Activated T-cell treated with anti-CD3 and anti-CD28 coated beads, Interleukin-2, amount 50 U/mL, for 48 hours (primary cell): ENCODE data around the gene CRY2.
"Not testable (repeated sequence)": the region's sequence is repeated elsewhere in the genome, so short reads cannot be mapped to it uniquely, and the experiment has no call there.

Source experiments
- DNase-seq, 2 experiments: peaks; one replicate each; pipeline ENCODE4 v3.0.0-alpha.2; 2020

CRY2 gene

DNA sequence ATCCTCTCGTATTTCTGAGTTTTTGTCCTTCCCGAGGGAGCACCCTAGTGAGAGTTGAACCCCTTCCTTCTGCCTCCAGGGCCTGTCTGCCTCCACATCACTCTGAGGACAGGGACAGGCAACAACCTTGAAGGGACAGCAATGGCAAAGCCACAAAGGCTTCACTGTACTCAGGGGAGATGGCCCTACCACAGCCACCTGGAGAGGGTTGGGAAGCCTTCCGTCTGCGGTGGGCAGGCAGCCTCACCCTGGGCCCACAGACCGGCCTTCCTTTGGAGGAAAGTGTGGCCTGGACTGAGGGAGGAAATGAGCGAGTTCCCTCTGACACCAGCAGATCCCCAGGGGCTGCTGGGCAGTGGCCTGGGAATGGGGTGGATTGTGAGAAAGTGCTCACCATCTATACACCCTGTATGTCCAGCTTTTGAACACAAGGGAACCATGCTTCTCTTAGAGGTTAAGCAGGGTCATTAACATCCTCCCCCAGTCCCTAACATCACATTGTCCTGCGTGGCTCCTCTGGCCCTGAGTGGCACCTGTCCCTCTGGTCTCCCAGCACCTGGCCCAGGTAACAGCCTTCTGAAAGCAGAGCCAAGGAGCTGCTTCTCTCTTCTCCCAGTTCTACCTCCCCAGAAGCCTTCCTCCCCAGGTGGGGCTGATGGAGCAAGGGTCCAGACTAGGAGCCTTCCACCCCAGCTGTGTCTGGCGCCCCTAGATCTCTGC lies 35.5 kb upstream of the CRY2 start:
- no peak for DNase-seq

DNA sequence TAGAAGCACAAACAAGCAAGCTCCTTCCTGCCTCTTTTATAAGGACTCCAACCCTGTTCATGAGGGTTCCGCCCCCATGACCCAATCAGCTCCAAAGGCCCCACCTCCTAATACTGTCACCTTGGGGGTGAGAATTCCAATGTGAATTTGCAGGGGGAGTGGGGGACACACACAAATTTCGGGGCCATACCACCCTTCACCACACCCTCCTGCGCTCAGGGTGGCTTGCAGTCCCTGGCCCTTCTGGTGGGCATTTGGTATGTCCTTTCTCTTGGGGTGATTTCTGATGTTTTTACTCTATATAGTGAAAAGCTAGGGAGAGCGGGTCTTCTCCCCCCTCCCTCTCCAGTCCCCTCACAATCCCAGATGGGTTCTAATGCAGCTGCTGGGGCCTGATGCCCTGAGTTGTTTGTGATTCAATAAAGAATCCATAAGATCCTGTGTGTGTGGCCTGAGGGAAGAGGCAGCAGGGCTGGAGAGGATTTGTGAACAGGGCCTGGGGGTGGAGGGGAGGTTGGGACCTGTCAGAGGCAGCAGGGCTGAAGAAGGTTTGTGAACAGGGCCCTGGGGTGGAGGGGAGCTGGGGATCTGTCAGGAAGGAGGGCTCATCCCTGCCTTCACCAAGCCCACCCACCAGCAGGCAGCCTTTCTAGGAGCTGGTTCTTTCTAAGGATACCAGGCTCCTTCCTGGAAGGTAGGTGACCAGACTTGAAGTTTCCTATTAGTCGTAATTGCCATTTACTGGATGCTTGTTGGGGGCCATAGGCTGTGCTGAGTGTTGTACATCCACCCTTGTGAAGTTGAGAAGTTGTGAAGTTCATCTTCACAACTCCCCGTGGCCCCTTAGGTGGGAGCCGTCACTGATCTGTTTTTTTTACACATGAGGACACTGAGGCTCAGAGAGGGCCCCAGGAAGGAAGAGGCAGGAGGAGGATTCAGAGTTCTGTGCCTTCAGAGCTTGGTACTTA lies 34.4 kb upstream of the CRY2 start:
- no peak for DNase-seq

DNA sequence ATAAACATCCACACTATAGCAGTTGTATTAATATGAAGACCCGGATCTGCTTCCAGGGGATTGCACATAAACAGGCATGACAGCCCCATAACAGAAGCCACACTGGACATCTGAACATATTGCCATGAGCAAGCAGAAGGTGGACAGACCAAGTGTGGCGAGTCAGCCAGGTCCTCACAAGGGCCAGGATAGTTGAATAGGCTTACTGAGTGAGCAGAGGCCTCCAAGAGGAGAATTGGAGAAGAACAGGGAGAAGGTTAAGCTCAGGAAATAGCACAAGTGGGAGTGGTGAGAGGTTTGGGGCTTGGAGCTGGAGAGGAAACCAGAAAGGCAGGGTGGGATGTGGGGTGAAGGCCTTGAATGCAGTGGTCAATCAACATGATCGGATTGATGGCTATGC lies 31.5 kb upstream of the CRY2 start:
- no peak for DNase-seq

DNA sequence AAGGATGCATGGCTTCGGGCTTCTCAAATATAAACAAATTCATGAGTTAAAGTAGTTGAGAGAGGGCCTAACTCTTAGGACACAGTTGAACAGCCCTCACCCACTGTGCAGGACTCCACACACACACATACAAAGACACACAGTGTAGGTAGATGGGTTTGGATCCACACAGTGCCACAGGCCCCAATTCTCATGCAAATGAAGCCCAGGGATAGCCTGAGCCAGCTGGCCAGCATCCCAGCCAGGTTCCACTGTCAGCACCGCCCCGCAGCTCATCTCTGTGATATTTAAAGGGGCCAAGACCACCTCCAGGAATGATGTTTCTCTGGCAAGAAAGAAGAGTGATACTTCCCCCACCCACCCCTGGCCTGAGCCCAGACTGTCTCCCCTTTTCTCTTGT lies 30.7 kb upstream of the CRY2 start:
- no peak for DNase-seq

DNA sequence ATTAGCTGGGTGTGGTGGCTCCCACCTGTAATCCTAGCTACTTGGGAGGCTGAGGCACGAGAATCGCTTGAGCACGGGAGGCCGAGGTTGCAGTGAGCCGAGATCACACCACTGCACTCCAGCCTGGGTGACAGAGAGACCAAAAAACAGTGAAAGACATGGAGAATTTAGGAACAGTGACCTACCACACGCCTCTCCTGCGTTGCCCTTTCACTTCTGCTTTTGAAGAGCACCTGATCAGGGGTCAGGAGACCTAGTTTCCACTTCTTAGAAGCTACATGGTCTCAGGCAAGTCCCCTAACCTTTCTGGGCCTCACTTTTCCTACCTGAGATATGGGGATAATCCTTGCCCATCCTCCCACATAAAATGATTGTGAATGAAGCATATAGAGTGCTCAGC lies 30.1 kb upstream of the CRY2 start:
- no peak for DNase-seq

DNA sequence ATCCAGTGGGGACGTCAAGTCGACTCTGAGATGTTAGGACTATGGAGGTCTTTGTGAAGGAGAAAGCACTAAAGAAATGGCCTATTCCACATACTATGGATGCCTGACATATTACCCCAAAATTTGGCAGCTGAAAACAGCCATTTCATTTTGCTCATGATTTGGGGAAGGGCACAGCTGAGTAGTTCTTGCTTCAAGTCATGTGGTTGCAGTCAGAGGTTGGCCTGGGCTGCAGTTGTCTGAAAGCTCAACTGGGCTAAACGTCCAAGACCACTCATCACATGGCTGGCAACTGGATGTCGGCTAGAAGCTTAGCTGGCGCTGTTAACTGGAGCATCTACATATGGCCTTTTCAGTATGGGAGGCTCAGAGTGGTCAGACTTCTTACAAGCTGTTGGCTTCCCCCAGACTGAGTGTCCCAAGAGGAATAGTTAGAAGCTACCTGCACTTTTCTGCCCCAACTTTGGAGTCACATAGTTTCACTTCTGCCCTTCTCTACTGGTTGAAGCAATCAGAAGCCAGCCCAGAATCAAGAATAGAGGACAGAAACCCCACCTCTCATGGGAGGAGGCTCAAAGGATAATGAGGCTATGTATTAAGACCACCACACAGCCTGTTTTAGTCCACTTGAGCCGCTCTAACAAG lies 28.2 kb upstream of the CRY2 start:
- DNase-seq, result no peak

DNA sequence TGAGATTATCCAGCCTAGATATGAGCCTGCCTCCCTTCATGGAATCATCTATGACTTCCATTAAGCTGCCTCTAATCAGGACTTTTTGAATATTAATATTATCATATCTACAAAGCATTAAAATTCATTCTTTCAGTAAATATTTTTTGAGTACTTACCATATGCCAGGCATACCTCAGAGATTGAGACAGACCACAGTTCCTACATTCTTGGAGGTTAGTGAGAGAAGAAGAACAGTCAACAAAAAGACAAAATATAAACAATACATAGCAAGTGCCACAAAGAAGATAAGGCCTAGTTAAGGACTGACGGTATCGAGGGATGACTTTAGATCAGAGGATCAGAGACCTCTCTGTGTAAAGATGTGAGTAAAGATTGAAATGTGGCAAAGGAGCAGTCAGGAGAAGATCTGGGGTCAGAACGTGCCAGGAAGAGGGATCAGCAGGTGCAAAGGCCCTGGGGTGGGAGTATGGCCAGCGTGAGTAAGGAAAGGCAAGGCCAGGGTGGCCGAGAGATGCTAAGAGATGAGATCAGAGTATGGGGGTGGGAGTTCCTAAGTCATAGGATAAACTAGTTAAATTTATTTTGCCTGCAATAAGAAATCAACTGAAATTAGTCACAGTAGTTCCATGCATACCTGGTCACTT lies 26.9 kb upstream of the CRY2 start:
- DNase-seq, result no peak

DNA sequence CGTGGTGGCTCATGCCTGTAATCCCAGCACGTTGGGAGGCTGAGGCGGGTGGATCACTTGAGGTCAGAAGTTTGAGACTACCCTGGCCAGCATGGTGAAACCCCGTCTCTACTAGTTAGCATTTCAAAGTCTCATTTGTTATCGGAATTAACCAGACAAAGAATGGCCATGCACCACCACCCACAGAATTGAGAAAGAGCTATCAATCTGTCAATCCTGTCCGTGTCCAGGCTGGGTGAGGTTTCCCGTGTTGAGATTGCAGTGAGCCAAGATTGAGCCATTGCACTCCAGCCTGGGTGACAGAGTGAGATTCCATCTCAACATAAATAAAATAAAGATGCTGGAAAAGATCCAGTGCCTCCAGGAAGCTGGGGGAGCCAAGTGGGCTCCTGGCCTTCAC lies 20.8 kb upstream of the CRY2 start:
- DNase-seq, result not testable (repeated sequence)

DNA sequence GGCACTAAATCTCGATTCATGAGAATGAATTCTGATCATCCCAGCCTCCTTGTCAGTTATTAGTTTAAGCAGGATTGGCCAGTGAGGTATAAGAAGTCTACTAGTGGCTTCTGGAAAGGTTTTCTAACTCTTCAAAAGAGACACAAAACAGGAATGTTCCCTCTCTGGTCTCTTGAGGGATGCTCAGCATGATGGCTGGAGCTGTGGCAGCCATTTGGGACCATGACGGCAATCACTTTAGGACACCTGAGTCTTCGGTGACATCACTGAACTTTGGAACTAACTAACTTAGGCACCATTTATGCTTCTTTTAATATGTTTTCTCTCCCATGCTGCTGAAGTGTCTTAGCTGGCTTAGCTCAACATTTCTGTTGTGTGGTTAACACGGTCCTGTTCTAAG lies 20.2 kb upstream of the CRY2 start:
- DNase-seq, result no peak

DNA sequence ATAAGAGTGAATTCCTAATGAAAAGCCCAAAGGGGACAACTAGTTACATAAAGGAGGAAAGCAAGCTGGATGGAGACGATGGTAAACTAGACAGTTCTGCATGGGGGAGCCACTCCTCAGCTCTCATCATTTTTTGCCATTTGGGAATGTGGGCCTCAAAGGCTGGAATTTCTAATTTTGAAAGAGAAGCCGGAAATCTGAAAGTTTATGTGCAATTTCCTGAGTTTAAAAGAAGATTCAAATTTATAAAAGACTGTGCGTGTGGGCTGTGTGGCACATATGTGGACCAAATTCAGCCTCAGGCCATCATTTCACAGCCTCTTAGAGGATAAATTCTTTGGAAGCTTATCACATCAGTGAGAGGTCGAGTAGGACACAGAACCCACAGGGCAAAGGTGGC lies 18.3 kb upstream of the CRY2 start:
- DNase-seq, result no peak

DNA sequence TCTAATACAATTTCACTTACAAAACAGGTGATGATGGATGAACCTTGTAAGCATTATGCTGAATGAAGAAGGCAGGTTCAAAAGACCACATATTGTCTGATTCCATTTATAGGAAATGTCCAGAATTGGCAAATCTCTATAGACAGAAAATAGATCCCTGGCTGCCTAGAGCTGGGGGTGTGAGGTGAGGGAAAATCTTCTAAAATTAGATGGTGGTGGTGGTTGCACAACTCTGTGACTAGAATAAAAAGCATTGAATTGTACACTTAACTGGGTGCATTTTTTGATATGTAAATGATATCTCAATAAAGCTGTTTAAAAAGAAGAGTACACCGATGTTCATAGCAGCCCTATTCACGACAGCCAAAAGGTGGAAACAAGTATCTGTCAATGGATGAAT lies 16.7 kb upstream of the CRY2 start:
- DNase-seq, result no peak

DNA sequence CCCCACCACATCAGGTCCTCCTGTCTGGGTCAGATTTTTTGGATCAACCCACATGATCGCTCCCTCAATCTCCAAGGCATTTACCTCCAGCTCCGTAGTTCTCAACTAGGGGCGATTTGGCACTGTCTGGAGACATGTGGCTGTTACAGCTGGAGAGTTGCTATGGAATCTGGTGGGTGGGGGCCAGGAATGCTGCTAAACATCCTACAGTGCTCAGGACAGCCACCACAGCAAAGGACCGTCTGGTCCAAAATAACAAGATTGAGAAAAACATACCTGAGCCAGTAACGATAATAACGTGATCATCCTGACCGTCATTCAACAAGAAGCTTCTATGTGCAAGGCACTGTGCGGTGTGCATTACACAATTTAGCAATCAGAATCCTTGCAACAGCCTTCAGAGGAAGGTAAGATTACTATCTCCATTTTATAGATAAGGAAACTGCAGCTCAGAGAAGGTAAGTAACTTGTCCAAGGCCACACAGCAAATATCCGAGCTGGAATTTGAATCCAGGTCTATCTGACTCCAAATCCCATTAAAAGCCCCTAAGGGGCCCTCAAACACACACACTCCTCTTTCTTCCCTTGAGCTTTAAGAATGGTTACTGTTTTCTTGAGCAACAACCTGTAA lies 14.3 kb upstream of the CRY2 start:
- no peak for DNase-seq

DNA sequence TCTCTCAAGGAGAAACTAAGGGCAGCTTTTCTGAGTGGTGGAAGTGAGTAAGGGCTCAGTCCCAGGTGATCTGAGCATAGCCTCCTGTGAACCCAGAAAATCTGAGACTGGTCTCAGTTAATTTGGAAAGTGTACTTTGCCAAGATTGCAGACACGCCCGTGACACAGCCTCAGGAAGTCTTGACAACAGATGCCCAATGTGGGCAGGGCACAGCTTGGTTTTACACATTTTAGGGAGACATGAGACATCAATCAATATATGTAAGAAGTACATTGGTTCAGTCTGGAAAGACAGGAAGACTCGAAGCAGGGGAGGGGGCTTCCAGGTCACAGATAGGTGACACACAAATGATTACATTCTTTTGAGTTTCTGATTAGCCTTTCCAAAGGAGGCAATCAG lies 13.5 kb upstream of the CRY2 start:
- DNase-seq, result no peak

DNA sequence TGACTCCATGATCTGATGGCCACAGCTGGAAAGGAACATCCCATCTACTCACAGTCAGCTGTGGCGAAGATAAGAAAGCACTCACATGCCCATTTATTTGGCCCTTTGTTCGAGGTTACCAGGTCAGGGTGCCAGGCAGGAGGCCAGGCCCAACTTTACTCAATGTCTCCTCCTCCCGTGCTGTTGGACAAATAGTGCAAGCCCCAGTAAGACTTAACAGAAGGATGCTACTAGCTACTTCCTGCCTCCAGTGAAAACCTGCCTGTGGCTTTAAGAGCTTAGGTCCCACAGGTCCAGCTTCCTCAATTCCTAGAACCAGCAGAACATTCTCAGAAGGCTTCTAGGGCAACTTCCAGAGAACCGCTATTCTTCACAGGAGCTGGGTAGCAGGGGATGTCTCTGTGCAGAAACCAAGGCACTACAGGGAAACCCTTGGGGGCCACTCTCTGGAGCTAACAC lies 12.9 kb upstream of the CRY2 start:
- no peak for DNase-seq

DNA sequence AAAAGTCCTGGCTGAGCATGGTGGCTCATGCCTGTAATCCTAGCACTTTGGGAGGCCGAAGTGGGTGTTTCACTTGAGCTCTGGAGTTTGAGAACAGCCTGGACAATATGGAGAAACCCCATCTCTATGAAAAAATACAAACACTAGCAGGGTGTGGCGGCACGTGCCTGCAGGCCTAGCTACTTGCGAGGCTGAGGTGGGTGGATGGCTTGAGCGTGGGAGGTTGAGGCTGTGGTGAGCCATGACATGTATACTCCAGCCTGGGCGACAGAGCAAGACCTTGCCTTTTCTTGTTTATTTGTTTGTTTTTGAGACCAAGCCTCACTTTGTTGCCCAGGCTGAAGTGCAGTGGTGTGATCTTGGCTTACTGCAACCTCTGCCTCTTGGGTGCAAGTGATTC lies 8.1 kb upstream of the CRY2 start:
- DNase-seq, result no peak

DNA sequence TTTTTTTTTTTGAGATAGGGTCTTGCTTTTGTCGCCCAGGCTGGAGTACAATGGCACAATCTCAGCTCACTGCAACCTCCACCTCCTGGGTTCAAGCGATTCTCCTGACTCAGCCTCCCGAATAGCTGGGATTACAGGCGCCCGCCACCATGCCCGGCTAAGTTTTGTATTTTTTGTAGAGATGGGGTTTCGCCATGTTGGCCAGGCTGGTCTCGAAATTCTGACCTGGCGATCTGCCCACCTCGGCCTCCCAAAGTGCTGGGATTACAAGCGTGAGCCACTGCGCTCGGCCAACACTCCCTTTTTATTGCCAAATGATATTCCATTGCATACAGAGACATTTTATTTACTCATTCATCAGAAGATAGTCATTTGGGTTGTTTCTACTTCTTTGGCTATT lies 7.0 kb upstream of the CRY2 start:
- DNase-seq, result not testable (repeated sequence)

DNA sequence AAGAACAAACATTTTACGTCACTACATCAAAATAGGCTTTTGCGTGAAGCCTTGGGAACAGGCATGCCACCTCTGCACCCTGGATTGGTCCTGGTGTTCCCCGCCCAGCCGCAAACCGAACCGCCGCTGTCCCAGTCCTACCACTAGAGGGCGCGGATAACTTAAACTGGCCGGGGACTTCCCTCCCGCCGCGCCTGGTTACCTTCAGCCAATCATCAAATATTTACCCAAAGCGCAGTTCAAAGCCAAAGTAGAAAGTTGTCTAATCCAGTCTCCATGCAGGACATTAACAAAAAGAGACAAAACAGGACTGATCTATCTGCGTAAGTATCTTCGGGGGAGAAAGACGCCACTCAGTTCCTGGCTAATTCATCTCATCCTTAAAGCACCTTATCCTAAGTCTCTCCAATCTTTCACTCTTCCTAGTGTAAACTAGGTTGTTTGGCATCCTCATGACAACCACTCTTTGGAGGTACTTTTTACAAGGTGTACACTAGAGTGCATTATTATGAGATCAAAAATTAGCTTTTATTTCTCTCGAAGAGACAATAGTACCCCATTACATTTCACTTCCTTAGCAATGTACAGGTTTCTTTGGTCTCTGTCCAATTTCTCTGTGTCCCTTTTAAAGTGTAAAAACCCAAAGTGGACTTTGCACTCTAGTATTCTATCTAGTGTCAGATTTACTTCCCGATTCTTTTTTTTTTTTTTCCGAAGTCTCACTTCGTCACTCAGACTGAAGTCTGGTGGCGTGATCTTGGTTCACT lies 3.9 kb upstream of the CRY2 start:
- DNase-seq, result peak; percentile 91

DNA sequence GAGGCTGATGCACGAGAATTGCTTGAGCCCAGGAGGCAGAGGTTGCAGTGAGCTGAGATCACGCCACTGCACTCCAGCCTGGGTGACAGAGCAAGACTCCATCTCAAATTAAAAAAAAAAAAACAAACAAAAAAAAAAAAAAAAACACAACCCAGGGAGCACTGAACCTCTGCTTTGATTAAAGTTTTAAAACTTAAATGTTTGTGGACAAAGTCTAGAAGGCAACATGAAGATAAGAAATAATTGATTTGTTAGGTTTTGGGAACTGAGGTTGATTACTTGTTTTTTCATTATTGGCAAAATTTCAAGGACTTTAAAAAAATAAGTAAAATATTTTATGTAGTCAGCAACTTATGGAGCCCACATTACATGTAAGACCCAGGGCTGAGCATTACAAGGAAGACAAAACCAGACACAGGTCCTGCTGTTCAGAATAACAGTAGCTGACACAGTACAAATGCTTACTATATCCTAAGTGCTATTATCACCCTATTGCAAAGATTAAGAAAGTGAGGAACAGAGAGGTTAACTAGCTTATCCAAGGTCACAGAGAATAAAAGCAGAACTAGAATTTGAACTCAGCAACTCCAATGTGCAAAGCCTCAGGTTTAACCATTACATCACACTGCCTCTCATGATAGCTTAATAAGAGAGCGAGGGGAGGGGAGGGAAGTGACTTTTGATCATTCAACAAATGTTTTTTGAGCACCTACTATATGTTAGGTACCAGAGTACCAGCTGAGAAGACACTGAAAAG lies 2.3 kb upstream of the CRY2 start:
- DNase-seq, result no peak

DNA sequence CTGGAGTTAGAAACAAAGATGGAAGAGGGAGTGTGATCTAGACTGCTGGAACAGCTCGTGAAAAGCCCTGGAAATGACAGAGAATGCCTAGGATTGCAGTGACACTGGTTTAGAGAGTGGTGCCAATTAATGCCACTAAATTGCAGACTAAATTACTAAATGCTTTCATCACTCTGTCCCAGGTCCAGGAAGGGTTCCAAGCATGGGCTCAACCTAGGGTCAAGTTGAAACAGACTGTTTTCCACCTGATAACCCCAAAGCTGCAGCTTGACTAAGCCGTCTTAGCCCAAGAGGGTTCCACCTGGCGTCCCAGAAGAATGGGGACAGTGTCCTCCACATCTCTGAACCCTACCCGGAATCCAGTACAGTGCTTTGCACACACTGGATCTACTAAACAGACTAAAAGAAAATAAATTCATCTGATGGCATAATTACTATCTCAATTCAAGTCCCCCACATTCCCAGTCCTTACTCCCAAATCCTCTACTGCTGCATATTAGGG lies 1.1 kb upstream of the CRY2 start:
- no peak for DNase-seq

DNA sequence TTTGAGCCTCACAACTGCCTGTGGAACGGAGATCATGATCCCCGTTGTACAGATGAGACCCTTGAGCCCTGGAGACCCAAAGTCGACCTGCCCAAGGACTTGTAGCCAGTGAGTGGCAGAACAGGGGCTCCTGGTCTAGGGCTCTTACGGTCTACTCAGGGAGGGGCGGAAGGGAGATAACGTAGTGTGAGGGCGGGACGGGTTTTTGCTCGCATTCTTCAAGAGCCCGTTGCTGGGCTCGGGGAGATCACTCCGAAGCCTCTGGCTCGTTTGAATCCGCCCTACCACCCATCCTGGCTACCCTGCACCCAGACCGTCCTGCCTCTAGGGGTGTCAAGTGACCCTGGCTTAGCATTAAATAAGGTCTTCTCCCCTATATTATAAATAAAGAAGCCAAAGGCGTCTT lies 639 bp downstream of the CRY2 start:
- peak in 1 of 2 experiments; percentile 72 for DNase-seq

DNA sequence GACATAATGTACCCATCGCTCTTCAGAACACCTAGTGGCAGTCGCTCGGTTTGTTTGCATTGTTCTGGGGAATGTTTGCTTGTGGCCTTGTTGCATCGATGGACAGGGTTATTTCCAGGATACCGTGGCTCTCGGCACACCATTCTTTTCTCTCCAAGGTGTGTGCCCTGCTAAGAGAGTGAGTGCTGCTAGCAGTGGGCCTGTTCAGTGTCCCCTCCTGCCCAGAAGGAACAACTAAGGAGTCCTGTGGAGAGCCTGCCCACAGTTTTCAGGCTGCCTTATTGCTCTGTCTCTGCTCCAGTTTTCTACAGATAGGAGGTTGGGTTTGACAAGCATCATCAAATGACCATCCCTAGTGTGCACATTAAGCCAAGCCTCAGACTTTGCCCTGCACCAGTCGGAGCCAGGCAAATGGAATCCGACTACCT lies 1.4 kb downstream of the CRY2 start:
- DNase-seq, result no peak
